Measurements from ENCODE around the gene PLEKHA6.

DNA sequence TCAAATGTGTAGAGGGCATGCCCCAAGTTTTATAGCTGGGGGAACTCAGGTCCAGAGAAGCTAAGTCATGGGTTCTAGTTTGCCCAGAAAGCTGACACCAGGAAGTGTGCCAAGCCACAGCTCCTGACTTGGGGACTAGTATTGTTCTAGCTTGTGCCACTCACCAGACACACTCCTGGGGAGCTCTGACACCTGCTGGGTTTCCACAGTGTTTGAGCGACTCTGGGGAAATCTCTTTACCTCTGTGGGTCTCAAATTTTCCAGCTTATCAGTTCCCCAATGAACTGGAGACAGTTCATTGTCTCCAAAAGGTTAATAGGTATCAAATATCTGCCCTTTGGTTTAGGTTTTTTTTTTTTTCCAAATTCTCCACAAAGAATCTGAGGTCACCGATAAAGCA is 167.7 kb downstream of the PLEKHA6 start:
- no peak for TF ChIP-seq POLR2A (IDR thresholded peaks at IDR 0.05)
- TF ChIP-seq, protein P1, sequence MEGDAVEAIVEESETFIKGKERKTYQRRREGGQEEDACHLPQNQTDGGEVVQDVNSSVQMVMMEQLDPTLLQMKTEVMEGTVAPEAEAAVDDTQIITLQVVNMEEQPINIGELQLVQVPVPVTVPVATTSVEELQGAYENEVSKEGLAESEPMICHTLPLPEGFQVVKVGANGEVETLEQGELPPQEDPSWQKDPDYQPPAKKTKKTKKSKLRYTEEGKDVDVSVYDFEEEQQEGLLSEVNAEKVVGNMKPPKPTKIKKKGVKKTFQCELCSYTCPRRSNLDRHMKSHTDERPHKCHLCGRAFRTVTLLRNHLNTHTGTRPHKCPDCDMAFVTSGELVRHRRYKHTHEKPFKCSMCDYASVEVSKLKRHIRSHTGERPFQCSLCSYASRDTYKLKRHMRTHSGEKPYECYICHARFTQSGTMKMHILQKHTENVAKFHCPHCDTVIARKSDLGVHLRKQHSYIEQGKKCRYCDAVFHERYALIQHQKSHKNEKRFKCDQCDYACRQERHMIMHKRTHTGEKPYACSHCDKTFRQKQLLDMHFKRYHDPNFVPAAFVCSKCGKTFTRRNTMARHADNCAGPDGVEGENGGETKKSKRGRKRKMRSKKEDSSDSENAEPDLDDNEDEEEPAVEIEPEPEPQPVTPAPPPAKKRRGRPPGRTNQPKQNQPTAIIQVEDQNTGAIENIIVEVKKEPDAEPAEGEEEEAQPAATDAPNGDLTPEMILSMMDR (IDR thresholded peaks at IDR 0.05): no peak

Data from testis (tissue), 2 donors.